HS-5 (cell line): Measurements from ENCODE around the gene CA6.
"Not testable (repeated sequence)": the region's sequence is repeated elsewhere in the genome, so short reads cannot be mapped to it uniquely, and the experiment has no call there.

ENCODE experiments used
- DNase-seq: peaks from one replicate; pipeline ENCODE4 v3.0.0-alpha.2; 2012; ENCODE audit warnings: low read depth

Gene CA6

GRCh38 chr1:8945568-8945967 lies at the start of gene CA6:
CA6 (plus strand) TSS chr1:8945868; CDS start chr1:8945887, 19 bp downstream.
- DNase-seq = no peak

DNA sequence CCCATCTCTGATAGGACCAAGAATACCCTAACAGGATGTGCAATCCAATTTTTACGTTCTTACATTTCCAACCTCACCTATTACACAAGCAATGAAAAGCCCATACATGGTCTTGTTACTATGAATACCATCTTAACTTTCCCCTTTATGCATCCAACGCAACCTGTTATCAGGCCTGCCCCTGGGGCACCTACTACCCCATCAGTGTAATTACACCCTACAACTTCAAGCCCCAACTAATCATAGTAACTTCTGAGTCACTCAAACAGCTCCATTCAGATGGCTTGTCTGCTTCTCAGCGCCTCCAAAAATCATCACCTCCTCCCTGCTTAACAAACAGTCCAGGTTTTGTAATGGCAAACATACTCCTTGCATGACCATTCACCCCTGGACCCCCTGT lies 48.9 kb upstream of the CA6 start:
- not testable (repeated sequence) for DNase-seq

DNA sequence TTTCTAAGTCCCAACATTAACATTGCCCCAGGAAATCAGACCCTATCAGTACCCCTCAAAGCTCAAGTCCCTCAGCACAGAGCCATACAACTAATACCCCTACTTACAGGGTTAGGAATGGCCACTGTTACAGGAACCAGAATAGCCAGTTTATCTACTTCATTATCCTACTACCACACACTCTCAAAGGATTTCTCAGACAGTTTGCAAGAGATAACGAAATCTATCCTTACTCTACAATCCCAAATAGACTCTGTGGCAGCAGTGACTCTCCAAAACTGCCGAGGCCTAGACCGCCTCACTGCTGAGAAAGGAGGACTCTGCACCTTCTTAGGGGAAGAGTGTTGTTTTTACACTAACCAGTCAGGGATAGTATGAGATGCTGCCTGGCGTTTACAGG lies 48.2 kb upstream of the CA6 start:
- not testable (repeated sequence) for DNase-seq

- DNase-seq = not testable (repeated sequence)
Observed at GRCh38 chr1:8898418-8898817, 47.2 kb upstream of the CA6 start.

DNA sequence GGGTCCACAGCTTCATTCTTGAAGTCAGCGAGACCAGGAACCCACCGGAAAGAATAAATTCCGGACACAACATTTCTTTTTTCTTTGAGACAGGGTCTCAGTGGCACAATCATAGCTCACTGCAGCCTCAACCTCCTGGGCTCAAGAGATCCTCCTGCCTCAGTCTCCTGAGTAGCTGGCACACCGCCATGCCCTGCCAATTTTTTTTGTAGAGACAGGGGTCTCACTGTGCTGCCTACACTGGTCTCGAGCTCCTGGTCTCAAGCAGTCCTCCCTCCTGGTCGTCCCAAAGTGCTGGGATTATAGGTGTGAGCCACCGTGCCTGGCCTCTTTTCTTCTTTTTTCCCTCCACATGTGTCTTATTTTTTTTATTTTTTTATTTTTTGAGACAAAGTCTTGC lies 46.6 kb upstream of the CA6 start:
- DNase-seq = no peak

GRCh38 chr1:8900684-8901083 lies 45.0 kb upstream of the CA6 start:
- not testable (repeated sequence) for DNase-seq

- no peak for DNase-seq
Observed at GRCh38 chr1:8902765-8903164, 42.9 kb upstream of the CA6 start.

- peak; percentile 40 for DNase-seq
Observed at GRCh38 chr1:8903410-8903809, 42.3 kb upstream of the CA6 start.

GRCh38 chr1:8903908-8904650 lies 41.6 kb upstream of the CA6 start:
- DNase-seq = peak; percentile 95

GRCh38 chr1:8905582-8906191 lies 40.0 kb upstream of the CA6 start:
- no peak for DNase-seq

DNA sequence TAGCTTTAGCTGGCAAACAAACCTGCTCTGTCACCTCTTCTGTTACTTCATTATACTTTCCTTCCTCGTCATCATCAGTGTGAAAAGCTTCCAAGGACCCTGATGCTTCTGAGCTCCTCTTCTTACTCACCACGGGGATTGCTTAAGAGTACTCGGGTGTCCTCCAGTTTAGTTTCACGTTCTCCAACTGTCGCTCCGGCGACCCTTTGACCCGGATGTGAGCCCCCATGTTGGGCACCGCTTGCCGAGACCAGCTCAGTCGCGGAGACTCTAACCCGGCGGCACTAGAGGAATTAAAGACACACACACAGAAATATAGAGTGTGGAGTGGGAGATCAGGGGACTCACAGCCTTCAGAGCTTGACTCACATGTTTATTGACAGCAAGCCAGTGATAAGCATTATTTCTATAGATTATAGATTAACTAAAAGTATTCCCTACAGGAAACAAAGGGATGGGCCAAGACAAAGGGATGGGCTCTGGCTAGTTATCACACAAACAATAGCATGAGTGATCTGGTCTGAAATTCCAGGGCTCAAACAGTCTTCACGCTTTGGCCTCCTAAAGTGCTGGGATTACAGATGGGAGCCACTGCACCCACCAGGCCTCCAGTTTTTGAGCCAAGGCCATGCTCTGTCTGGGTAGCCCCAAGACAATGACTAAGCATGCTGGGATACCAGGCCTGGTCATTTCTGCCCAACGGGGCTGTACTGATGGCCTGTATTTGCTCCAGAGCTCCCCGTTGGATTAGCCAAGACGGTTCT lies 37.1 kb upstream of the CA6 start:
- DNase-seq = no peak

DNA sequence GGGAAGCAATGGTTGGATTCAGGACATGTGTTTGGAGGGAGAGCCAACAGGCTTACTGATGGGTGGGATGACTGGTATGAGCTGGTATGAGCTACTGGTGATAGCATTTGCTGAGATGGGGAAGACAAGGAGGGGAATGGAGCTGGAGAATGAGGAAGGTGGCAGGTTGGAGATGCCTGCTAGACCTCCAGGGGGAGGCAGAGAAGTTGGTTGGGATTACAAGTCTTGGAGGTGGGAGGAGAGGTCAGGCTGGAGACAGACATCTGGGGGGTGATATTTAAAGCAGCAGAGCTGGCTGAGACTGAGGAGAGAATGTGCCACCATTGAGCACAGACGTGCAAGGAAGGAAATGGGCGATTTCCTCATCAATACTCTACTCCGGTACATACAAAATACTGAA lies 35.3 kb upstream of the CA6 start:
- DNase-seq = no peak

GRCh38 chr1:8910914-8911313 lies 34.8 kb upstream of the CA6 start:
- DNase-seq = no peak

DNA sequence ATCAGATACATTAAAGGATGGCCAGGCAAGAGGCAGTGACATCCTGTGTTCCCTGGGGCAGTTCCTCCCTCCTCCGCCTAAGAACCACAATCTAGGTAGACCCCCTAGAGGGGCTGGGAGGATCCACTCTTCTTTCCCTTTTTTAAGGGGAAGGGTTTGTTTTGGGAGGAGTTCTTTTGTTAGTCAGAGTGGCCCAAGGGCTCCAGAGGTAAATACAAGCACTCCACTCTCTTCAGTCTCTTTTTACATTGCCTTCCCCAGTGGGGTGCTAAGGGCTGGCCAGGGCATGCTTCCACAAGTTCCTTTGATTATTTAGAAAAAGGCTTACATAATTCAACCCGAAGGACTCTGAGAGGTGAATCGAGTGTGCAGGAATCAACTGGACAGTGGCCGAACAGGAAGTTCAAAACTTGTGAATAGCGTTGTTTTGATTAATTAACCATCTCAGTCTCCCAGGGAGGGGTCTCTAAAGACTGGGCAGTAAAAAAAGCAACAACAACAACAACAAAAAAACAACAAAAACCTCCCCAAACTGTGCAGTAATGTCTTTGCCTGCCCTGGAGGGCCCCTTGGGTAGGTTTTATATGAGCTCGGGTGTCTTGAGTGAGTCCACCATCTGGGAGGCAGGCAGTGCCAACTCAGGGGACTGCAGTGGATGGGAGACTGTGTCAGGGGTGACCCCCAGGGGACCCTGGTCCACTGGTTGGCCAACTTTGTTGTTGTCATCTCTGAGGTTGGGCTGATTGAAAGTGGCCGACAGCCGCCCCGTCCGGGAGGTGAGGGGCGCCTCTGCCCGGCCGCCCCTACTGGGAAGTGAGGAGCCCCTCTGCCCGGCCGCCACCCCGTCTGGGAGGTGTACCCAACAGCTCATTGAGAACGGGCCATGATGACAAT lies 34.0 kb upstream of the CA6 start:
- DNase-seq = no peak

GRCh38 chr1:8913457-8913856 lies 32.2 kb upstream of the CA6 start:
- no peak for DNase-seq

- no peak for DNase-seq
Observed at GRCh38 chr1:8914466-8914865, 31.2 kb upstream of the CA6 start.

DNA sequence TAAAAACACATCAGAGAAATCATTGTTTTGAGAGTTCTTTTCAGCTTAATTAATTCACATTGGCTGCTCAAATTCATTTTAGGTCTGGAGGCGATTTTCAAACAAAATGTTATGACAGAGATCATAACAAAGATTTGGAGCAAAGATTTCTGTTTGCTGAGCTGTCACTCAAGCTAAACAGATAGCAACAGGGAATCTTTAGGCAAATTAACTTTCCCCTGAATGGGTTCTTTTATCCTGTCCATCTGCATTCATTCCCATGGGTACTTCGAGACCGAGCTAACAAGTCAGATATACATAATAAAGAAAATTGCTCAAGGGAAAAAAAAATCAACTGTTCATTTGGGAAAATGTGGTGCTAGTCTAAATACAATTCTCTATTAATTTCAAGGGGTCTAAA lies 30.2 kb upstream of the CA6 start:
- DNase-seq = no peak

DNA sequence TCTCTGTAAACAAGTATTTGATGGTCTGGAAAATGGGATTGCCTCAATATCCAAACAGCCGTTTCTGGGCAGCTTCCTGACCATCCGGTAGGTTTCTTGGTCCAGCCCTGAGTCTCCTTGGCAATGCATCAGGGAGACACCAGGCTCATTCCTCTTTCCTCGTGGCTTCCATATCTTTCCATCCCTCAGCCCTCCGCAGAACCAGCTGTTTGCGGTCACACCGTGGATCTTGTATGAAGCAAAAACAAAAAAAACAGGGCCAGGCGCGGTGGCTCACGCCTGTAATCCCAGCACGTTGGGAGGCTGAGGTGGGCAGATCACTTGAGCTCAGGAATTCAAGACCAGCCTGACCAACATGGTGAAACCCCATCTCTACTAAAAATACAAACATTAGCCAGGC lies 28.1 kb upstream of the CA6 start:
- DNase-seq = not testable (repeated sequence)

DNA sequence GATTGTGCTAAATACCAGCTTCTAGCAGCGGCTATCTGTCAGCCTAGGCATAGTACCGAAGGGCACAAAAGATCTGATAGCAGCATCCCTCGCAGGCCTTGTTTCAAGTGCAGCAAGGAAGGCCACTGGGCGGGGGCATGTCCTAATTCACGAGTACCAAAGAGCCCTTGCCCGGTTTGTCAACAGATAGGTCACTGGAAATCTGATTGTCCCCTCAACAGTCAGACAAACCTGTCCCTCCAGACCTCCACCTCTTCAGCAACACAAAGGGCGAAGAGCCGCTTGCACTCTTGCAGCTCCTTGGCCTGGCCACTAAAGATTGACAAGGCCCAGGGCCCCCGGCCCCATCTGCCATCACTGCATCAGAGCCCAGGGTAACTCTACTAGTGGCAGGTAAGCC lies 22.7 kb upstream of the CA6 start:
- DNase-seq = no peak

GRCh38 chr1:8925406-8925805 lies 20.3 kb upstream of the CA6 start:
- DNase-seq = no peak

DNA sequence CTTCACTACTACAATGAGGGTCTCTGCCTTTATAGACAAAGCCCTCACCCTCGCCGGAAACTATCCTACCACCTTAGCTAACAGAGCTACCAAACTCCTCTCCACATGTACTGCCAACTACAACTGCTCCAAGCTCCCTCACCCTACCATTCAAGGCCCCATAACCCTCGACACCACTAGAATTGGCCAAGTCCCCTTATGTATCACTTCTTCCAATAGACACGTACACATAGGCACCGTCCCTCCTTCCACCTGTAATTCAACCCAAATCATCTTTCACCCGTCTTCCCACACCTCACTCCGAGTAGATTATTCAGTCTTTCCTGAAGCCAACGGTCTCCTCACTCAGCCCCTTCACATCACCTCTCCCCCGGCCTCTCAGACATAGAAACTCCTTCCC lies 19.7 kb upstream of the CA6 start:
- DNase-seq = no peak
